Effector CD4-positive, alpha-beta T cell (primary cell): Measurements from ENCODE around the gene ARRB1.

ENCODE experiments used
- DNase-seq: peaks from one replicate; pipeline ENCODE4 v3.0.0-alpha.2; 2020

Gene ARRB1

GRCh38 chr11:75246671-75247350 lies 104.7 kb downstream of the ARRB1 start:
- no peak for DNase-seq

GRCh38 chr11:75246006-75246670 lies 105.3 kb downstream of the ARRB1 start:
- DNase-seq = no peak

- DNase-seq = no peak
Measured at GRCh38 chr11:75245356-75246005, 106.0 kb downstream of the ARRB1 start.

- no peak for DNase-seq
Measured at GRCh38 chr11:75244052-75244814, 107.2 kb downstream of the ARRB1 start.

- no peak for DNase-seq
Measured at GRCh38 chr11:75242722-75243600, 108.5 kb downstream of the ARRB1 start.

- DNase-seq = no peak
Measured at GRCh38 chr11:75241906-75242644, 109.4 kb downstream of the ARRB1 start.

- peak; percentile 80 for DNase-seq
Measured at GRCh38 chr11:75241036-75241905, 110.2 kb downstream of the ARRB1 start.

GRCh38 chr11:75240311-75241035 lies 111.0 kb downstream of the ARRB1 start, which contains the start of gene TPBGL:
Gene TPBGL (plus strand): TSS chr11:75240774. CDS start chr11:75241050, 276 bp downstream.
- DNase-seq = no peak

- DNase-seq = no peak
Measured at GRCh38 chr11:75239531-75240290, 111.8 kb downstream of the ARRB1 start.

DNA sequence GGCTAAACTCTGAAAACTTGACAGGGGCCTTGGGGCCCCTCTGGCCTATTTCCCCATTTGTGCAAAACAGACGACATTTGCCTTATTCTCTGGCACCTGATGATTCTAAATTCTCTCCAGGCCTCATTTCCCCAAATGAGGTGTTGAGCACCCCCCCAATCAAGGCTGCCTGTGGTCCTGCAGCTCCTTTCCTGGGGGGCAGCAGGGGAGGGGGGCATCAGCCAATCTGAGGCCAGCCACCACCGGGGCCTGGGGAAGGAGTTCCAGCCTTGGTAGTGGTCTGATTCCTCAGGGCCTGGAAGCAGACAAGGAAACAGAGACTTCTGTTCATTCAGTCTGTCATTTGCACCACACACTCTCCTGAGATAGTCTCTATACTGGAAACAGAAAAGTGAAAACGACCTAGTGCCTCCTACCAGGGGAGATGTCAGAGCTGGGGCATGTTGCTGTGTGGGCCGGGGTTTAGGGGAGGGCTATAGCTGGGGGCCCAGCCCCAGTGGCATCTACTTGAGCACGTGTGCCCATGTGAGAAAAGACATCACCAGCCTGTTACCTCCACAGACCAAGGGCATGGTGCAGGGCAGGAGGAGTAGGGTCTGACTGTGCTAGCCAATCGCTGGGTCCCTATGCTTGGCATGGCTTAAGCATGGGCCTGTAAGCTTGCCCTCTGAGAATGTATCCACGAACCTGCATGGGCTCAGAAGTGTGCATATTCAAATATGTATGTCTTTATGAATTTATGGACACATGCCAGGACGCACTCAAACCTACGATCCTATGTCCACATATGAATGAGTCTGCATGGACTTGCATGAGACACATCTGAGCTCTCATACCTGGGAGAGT lies 112.6 kb downstream of the ARRB1 start:
- DNase-seq = no peak

DNA sequence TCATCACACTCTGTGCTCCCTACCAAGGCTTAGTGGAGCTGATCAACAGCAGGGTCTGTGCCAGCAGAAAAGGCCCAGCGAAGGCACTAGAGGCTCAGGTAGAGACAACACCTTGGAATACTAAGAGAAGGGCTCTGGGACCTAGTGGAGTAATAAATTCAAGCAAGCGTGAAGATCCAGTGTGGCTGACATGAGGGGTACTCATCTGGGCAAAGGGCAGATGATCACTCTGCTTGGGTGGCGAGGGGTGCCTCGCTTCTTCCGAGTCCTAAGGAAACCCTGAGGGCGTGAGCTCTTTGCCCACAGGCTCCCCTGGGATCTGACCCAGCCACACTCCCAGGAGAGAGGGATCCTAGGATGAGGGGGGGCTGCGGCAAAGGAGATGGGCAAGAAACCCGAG lies 114.4 kb downstream of the ARRB1 start:
- DNase-seq = no peak

DNA sequence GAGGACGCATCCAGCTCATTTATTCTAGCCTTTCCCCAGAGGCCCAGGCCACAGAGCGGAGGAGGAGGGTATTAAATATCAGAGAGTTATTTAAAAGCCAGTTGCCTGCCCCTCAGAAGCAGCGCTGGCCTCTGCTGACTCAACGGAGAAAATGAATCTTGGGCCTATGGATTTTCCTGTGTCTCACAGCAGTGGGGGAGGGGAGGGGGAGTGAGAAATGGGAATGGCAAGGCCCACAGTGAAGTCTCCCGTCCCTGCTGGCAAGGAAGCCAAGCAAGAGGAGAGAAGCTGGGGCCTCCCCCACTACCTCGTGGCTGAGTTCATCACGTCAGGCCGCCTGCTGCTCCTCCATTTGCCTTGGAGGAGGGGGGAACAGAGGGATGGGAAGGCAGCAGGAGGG lies 115.4 kb downstream of the ARRB1 start:
- DNase-seq = no peak

- no peak for DNase-seq
Measured at GRCh38 chr11:75233754-75234172, 117.7 kb downstream of the ARRB1 start.

GRCh38 chr11:75230621-75231020 lies 120.8 kb downstream of the ARRB1 start:
- no peak for DNase-seq

DNA sequence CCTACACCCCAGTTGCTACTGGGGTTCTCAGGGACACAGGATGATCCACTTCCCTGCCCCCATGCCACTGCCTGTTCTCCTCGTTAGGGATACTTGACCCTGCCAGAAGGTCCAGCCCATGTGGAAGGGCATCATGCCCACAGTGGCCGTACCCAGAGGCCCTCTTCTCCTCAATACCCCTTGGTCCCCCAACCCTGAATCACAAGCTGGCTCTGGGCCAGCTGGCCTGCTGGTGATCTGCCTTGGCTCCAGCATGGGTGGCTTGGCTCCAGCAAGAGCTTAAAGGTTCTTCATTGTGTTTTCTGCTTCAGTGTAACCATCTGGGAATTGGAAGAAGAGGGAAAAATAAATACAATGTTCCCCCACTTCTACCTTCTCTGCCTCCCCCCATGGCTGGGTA lies 122.0 kb downstream of the ARRB1 start:
- DNase-seq = no peak

- DNase-seq = no peak
Measured at GRCh38 chr11:75225794-75226193, 125.7 kb downstream of the ARRB1 start.

DNA sequence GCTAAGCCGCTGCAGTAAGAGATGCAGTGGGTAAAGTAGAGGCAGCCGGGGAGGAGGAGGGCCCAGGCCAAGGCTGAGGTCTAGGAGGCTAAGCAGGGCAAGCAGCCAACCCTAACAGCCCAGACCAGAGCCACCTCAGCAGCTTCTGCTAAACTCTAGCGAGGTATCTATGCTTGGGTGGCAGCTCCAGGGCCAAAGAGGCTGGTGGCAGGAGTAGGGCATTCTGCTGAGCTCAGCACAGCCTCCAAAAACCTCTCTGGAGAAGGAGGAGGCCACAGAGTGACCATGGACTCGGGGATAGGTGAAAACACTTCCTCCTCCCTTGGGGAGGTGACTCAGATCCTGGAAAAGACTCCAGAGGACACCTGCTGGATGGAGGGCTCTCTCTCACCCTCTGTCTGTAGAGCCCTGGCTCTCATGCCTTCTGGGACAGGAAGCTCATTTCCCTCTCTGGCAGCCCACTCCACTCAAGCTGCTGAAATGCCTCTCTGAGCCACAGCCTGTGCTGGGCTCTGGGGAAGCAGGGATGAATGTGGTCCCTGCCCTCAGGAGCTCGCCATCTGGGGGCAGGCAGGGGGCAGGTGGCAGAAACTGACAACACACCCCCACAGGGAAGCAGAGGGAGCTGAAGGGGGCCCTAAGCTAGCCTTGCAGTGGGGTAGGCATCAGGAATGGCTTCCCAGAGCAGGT lies 127.4 kb downstream of the ARRB1 start:
- DNase-seq = no peak
